ENCODE measurements around the gene KDM4C. TPM values are rescaled to one million over a fixed set of nuclear protein-coding genes. Genes with fewer than 3 reads are reported as not detected.

The KDM4C gene
- total RNA-seq, 1 donor from 2014 or later = 39.8 TPM

- Histone ChIP-seq H3K36me3 (peaks cover 13% of the 10 kb centered on the region), H3K27me3 (ENCODE audit: low read depth) (no peaks in the 10 kb centered on the region), H3K9me3 (no peaks in the 10 kb centered on the region), H3K27ac (no peak overlapping the region), H3K4me3 (no peak overlapping the region), H3K4me1 (no peaks in the 10 kb centered on the region)
- intact Hi-C loops (cut with DNase I) = no loop called here
- ATAC-seq = peak in 1 of 2 donors; percentile 63
- no peak for DNase-seq
- no peak for TF ChIP-seq CTCF (IDR thresholded peaks at IDR 0.05)
Measured at GRCh38 chr9:6845880-6846279, 88.1 kb downstream of the KDM4C start.

GRCh38 chr9:6852243-6852963 is 94.6 kb downstream of the KDM4C start:
- peaks cover 34% of the 10 kb centered on the region for H3K36me3 ChIP-seq
- no peak for DNase-seq
- no peak overlapping the region for H3K4me3 ChIP-seq
- H3K4me1 ChIP-seq = no peaks in the 10 kb centered on the region
- H3K9me3 ChIP-seq = no peaks in the 10 kb centered on the region
- no peak overlapping the region for H3K27ac ChIP-seq
- H3K27me3 ChIP-seq (ENCODE audit: low read depth) = no peaks in the 10 kb centered on the region
- no peak for ATAC-seq
- intact Hi-C loops (cut with DNase I) = no loop called here
- no peak for TF ChIP-seq CTCF (IDR thresholded peaks at IDR 0.05)

GRCh38 chr9:6855860-6856259 is 98.1 kb downstream of the KDM4C start:
- H3K4me1 ChIP-seq = no peaks in the 10 kb centered on the region
- peak; percentile 70 to 87 for ATAC-seq
- no peak for TF ChIP-seq CTCF (IDR thresholded peaks at IDR 0.05)
- H3K4me3 ChIP-seq = no peak overlapping the region
- H3K27me3 ChIP-seq (ENCODE audit: low read depth) = no peaks in the 10 kb centered on the region
- H3K9me3 ChIP-seq = no peaks in the 10 kb centered on the region
- H3K36me3 ChIP-seq = peaks cover 20% of the 10 kb centered on the region
- peak; percentile 49 for DNase-seq
- no peak overlapping the region for H3K27ac ChIP-seq
- intact Hi-C loops (cut with DNase I) = no loop called here

GRCh38 chr9:6864102-6864501 is 106.3 kb downstream of the KDM4C start:
- no peaks in the 10 kb centered on the region for H3K4me1 ChIP-seq
- DNase-seq = no peak
- peaks cover 13% of the 10 kb centered on the region for H3K9me3 ChIP-seq
- no peak overlapping the region for H3K4me3 ChIP-seq
- H3K27me3 ChIP-seq (ENCODE audit: low read depth) = no peaks in the 10 kb centered on the region
- no peaks in the 10 kb centered on the region for H3K36me3 ChIP-seq
- intact Hi-C loops (cut with DNase I) = no loop called here
- no peak overlapping the region for H3K27ac ChIP-seq
- no peak for ATAC-seq
- TF ChIP-seq CTCF (IDR thresholded peaks at IDR 0.05) = no peak

- intact Hi-C loops (cut with DNase I) = no loop called here
- no peak for DNase-seq
Measured at GRCh38 chr9:6869081-6869948, 111.5 kb downstream of the KDM4C start.

More at GRCh38 chr9:6869081-6869948, 111.5 kb downstream of the KDM4C start:
- ATAC-seq = no peak
- Histone ChIP-seq H3K4me3 (no peak overlapping the region), H3K9me3 (peaks cover 5% of the 10 kb centered on the region), H3K27me3 (ENCODE audit: low read depth) (no peaks in the 10 kb centered on the region), H3K4me1 (no peaks in the 10 kb centered on the region), H3K27ac (no peak overlapping the region), H3K36me3 (no peaks in the 10 kb centered on the region)
- no peak for TF ChIP-seq CTCF (IDR thresholded peaks at IDR 0.05)
